ENCODE measurements around the gene PLCB4.

DNA sequence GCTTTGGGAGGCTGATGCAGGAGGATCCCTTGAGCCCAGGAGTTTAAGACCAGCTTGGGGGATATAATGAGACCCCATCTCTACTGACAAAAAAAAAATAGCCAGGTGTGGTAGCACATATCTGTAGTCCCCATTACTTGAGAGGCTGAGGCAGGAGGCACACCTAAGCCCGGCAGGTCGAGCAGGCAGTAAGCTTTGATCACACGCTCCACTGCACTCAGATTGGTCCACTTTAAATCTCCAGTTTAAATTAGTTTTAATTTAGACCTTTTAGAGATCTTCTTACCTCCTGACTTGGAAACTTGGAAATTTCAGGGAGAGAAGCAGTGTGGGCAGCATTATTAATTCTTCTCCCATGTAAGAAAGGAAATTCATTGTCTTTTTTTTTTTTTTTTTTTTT is 16.8 kb upstream of the PLCB4 start:
- TF ChIP-seq, protein P1, sequence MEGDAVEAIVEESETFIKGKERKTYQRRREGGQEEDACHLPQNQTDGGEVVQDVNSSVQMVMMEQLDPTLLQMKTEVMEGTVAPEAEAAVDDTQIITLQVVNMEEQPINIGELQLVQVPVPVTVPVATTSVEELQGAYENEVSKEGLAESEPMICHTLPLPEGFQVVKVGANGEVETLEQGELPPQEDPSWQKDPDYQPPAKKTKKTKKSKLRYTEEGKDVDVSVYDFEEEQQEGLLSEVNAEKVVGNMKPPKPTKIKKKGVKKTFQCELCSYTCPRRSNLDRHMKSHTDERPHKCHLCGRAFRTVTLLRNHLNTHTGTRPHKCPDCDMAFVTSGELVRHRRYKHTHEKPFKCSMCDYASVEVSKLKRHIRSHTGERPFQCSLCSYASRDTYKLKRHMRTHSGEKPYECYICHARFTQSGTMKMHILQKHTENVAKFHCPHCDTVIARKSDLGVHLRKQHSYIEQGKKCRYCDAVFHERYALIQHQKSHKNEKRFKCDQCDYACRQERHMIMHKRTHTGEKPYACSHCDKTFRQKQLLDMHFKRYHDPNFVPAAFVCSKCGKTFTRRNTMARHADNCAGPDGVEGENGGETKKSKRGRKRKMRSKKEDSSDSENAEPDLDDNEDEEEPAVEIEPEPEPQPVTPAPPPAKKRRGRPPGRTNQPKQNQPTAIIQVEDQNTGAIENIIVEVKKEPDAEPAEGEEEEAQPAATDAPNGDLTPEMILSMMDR (IDR thresholded peaks at IDR 0.05) = no peak
- no peak for TF ChIP-seq POLR2A (IDR thresholded peaks at IDR 0.05)

Data from lower leg skin (tissue), 3 donors.